ENCODE measurements around the gene MB. TPM values are rescaled to one million over a fixed set of nuclear protein-coding genes. Genes with fewer than 3 reads are reported as not detected.

Gene MB
- total RNA-seq, 1 experiment from 2014 or later = 0.77 TPM

DNA sequence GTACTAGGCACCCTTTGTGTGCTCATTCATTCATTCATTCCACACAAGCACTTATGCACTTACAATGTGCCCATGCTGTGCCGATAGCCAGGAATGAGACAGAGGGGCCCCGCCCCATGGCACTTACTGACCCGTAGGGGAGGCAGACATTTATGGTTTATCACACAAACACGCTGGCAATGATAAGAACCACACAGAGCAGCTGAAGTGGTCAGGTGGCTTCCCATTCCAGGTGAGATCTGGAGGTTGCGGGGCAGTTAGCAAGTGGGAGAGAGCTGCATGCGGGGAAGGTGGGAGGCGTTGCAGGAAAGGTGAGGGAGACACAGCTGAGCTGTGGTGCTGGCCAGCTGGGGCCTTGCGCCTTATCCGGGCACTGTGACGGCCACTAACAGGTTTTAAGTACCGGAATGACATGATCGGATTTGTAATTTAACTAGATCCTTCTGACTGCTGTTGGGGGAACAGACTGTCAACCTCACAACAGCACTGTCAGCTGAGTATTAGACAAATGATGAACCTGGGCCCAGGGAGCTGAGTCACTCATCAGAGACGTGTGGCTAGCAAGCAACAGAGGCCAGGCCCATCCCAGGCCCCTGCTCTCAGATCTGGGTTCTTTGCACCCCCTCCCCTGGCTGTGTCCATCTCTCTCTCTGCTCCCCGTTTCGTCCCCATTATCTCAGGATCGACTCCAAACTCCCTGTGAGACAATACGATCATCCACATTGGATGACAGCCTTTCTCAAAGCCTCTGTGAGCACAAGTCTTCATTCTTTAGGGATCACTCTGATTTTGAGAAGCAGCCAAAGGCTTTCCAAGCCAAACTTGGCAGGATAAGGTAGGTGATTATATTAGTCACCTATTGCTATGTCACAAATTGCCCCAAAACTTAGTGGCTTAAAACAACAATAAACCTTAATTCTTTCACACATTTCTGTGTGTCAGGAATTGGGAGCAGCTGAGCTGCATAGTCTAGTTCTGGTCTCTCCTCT, 48.1 kb downstream of the MB start:
- TF ChIP-seq, protein P1, sequence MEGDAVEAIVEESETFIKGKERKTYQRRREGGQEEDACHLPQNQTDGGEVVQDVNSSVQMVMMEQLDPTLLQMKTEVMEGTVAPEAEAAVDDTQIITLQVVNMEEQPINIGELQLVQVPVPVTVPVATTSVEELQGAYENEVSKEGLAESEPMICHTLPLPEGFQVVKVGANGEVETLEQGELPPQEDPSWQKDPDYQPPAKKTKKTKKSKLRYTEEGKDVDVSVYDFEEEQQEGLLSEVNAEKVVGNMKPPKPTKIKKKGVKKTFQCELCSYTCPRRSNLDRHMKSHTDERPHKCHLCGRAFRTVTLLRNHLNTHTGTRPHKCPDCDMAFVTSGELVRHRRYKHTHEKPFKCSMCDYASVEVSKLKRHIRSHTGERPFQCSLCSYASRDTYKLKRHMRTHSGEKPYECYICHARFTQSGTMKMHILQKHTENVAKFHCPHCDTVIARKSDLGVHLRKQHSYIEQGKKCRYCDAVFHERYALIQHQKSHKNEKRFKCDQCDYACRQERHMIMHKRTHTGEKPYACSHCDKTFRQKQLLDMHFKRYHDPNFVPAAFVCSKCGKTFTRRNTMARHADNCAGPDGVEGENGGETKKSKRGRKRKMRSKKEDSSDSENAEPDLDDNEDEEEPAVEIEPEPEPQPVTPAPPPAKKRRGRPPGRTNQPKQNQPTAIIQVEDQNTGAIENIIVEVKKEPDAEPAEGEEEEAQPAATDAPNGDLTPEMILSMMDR (IDR thresholded peaks at IDR 0.05; ENCODE audit: insufficient read depth in 1 of 2, low read depth in 1 of 2, low read length in 1 of 2, severe bottlenecking in 1 of 2, unreplicated experiment in 1 of 2) = no peak
- H3K4me3 ChIP-seq (ENCODE audit: low read depth, low read length) = no peak overlapping the region
- no peaks in the 10 kb centered on the region for H3K9me3 ChIP-seq
- POLR2A ChIA-PET = no interaction called here
- no peaks in the 10 kb centered on the region for H3K36me3 ChIP-seq (ENCODE audit: control insufficient read depth, insufficient read depth, low read length)
- intact Hi-C loops (cut with micrococcal nuclease; ENCODE audit: unreplicated experiment) = no loop called here
- no peak overlapping the region for H3K27ac Mint-ChIP-seq (ENCODE audit: unreplicated experiment)
- H3K36me3 Mint-ChIP-seq (ENCODE audit: insufficient read depth, unreplicated experiment) = no peaks in the 10 kb centered on the region
- CTCF ChIA-PET = interaction anchor here (0.6 kb wide), 1 partner anchor 12 kb away, joined by 10 read pairs; no protein-coding TSS in a partner anchor
- H3K27me3 ChIP-seq (replicated peaks; ENCODE audit: control insufficient read depth, insufficient read depth, low read length) = no peaks in the 10 kb centered on the region
- peaks cover 11% of the 10 kb centered on the region for H3K4me1 Mint-ChIP-seq (ENCODE audit: low read depth, unreplicated experiment)
- no peak overlapping the region for H3K4me3 Mint-ChIP-seq (ENCODE audit: unreplicated experiment)
- H3K9me3 Mint-ChIP-seq (ENCODE audit: unreplicated experiment) = no peaks in the 10 kb centered on the region
- no peaks in the 10 kb centered on the region for H3K4me1 ChIP-seq
- no peak for DNase-seq
- H3K27me3 Mint-ChIP-seq (ENCODE audit: insufficient read depth, unreplicated experiment) = no peaks in the 10 kb centered on the region
- no TSS peak for BruUV-seq (replicated peaks)

DNA sequence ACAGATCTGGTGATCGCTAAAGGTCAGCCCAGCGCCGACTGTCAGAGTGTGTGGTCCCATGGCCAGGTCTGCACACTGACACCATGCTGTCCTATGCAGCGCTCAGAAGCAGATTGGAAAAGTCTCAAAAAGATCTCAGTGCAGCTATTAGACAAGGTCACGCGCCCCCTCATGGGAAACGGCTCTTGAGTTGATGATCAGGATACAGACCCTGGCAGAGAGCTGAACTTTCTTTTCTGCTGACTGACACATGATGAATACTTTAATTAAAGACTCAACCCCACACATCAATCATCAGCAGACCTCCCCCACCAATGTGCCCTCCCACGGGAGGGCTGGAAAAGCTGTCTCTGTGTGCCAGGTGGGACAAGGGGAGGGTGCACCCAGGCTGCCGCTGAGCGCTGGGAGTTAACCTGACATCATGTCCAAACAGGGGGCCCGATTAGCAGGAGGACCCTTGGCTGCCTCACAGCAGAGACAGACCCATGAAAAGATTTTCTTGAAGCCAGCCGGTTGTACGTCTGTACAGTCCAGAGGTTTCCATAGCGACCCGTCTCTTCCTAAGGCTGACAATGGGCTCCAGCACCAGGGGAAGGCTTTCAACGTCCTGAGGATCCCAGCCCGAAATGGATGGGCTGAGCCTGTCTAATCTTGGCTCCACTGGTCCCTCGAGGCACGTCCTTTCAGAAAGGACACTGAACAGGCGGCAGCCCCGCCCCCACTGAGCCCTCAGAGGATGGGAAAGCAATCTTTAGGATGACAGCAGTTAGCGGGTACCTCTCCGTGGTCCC, 49.6 kb downstream of the MB start:
- Mint-ChIP-seq H3K4me3 (ENCODE audit: unreplicated experiment) (no peak overlapping the region), H3K27ac (ENCODE audit: unreplicated experiment) (no peak overlapping the region), H3K27me3 (ENCODE audit: insufficient read depth, unreplicated experiment) (no peaks in the 10 kb centered on the region), H3K9me3 (ENCODE audit: unreplicated experiment) (no peaks in the 10 kb centered on the region), H3K36me3 (ENCODE audit: insufficient read depth, unreplicated experiment) (no peaks in the 10 kb centered on the region), H3K4me1 (ENCODE audit: low read depth, unreplicated experiment) (peaks cover 11% of the 10 kb centered on the region)
- Histone ChIP-seq H3K4me1 (no peaks in the 10 kb centered on the region; the same call in 1 of the 2 replicates), H3K4me3 (ENCODE audit: low read depth, low read length) (no peak overlapping the region), H3K9me3 (no peaks in the 10 kb centered on the region), H3K36me3 (ENCODE audit: control insufficient read depth, insufficient read depth, low read length) (no peaks in the 10 kb centered on the region), H3K27me3 (replicated peaks; ENCODE audit: control insufficient read depth, insufficient read depth, low read length) (no peaks in the 10 kb centered on the region)
- DNase-seq = no peak
- TF ChIP-seq, protein P1 (IDR thresholded peaks at IDR 0.05; ENCODE audit: insufficient read depth in 1 of 2, low read depth in 1 of 2, low read length in 1 of 2, severe bottlenecking in 1 of 2, unreplicated experiment in 1 of 2) = no peak
- intact Hi-C loops (cut with micrococcal nuclease; ENCODE audit: unreplicated experiment) = no loop called here
- ChIA-PET CTCF (no interaction called here), POLR2A (interaction anchor here (0.6 to 0.7 kb wide), 2 partner anchors 11 to 22 kb away, joined by 3 to 6 read pairs; no protein-coding TSS in a partner anchor)
- BruUV-seq (replicated peaks) = no TSS peak

Data from Caco-2 (cell line).